ENCODE results near the gene OR1F1.

DNA sequence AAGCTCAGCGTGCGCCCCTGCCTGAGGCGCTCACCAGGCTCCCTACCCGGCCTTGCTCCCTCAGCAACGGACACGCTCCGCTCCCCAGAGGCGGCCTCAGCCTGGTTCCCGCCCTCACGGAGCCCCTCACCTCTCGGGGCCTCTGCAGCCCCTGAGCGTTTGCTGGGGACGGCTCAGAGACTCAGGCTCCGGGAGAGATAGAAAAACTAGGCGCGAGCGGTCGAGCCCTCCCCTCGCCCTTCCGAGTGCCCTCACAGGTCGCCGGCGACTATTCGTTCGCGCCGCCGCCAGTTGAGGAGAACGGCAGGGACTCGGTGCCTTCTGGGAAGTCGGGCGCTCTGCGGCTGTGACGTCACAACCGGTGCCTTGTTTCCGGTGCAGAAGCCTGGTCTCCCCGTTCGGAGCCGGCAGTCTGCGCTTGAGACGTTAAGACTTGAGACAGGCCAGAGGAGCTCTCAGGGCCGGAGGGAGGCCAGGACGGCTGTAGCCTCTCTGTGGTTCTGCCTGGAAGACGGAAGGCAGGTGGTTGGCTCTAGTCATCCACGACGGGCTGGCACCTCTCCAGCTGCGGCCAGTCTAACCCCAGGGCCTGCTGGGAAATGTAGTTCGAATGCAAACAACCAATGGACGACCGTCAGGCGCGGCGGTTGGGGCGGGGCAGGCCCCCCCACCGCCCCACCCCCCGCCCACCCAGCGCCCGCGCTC, 47.0 kb downstream of the OR1F1 start, which contains the start of gene ZNF200:
- TF ChIP-seq, protein P1, sequence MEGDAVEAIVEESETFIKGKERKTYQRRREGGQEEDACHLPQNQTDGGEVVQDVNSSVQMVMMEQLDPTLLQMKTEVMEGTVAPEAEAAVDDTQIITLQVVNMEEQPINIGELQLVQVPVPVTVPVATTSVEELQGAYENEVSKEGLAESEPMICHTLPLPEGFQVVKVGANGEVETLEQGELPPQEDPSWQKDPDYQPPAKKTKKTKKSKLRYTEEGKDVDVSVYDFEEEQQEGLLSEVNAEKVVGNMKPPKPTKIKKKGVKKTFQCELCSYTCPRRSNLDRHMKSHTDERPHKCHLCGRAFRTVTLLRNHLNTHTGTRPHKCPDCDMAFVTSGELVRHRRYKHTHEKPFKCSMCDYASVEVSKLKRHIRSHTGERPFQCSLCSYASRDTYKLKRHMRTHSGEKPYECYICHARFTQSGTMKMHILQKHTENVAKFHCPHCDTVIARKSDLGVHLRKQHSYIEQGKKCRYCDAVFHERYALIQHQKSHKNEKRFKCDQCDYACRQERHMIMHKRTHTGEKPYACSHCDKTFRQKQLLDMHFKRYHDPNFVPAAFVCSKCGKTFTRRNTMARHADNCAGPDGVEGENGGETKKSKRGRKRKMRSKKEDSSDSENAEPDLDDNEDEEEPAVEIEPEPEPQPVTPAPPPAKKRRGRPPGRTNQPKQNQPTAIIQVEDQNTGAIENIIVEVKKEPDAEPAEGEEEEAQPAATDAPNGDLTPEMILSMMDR (IDR thresholded peaks at IDR 0.05) = no peak
- no peak for TF ChIP-seq EZH2 (IDR thresholded peaks at IDR 0.05; ENCODE audit: borderline replicate concordance, insufficient read depth, low read depth, low read length, poor library complexity, severe bottlenecking)
